PC-3 (cell line): ENCODE results near the gene AFDN. TPM values are rescaled to one million over a fixed set of nuclear protein-coding genes. Genes with fewer than 3 reads are reported as not detected.

ENCODE experiments used
- ATAC-seq: fragments of 200-7000 bp; cut with Tn5 transposase; 2 replicates; pipeline ENCODE4 v1.9.1; 2020; ENCODE audit warnings: mild to moderate bottlenecking, moderate library complexity
- BruUV-seq: library from RNA; stranded (reverse); fragments of 400-500 nt; replicated peaks from 2 replicates; lab custom pipeline; 2021; lab: Mats Ljungman, UMichigan
- CTCF ChIA-PET: fragments of 300-600 bp; sonication (Branson Sonifier 250); formaldehyde crosslinking; loops from one replicate; lab custom pipeline; 2022; ENCODE audit warnings: antibody characterized with exemption; lab: Charles Lee
- POLR2A ChIA-PET: fragments of 300-600 bp; sonication (Branson Sonifier 250); formaldehyde crosslinking; loops from one replicate; lab custom pipeline; 2022; ENCODE audit warnings: antibody characterized with exemption; ENCODE audit not compliant: unreplicated experiment; lab: Charles Lee
- DNase-seq: peaks from one replicate; pipeline ENCODE4 v3.0.0-alpha.2; 2015
- H2AFZ ChIP-seq: fragments of 300-600 bp; sonication (generic); 2 replicates; pipeline ENCODE4 v1.6.0; 2016; ENCODE audit warnings: antibody characterized with exemption, low read length
- H3F3A ChIP-seq: fragments of 300-600 bp; sonication (generic); one replicate; pipeline ENCODE4 v1.6.0; 2017; ENCODE audit warnings: antibody characterized with exemption, low read length, control low read depth, mild to moderate bottlenecking; ENCODE audit not compliant: unreplicated experiment
- H3K27ac ChIP-seq: fragments of 300-600 bp; sonication (generic); 2 replicates; pipeline ENCODE4 v1.5.1; 2016; ENCODE audit warnings: mild to moderate bottlenecking, low read length
- H3K27me3 ChIP-seq: fragments of 300-600 bp; sonication (generic); 2 replicates; pipeline ENCODE4 v1.6.1; 2016; ENCODE audit warnings: low read length, mixed read lengths
- H3K36me3 ChIP-seq: fragments of 300-600 bp; sonication (generic); 2 replicates; pipeline ENCODE4 v1.6.1; 2016; ENCODE audit warnings: low read depth, mixed run types, low read length, mixed read lengths
- H3K4me1 ChIP-seq: fragments of 300-600 bp; sonication (generic); 2 replicates; pipeline ENCODE4 v1.5.1; 2016; ENCODE audit warnings: low read length; ENCODE audit not compliant: insufficient read depth
- H3K4me2 ChIP-seq: fragments of 300-600 bp; sonication (generic); 2 replicates; pipeline ENCODE4 v1.6.0; 2016; ENCODE audit warnings: low read length
- H3K4me3 ChIP-seq: fragments of 300-600 bp; sonication (generic); 2 replicates; pipeline ENCODE4 v1.5.1; 2016; ENCODE audit warnings: mild to moderate bottlenecking, low read length, mixed read lengths
- H3K79me2 ChIP-seq: fragments of 300-600 bp; sonication (generic); 2 replicates; pipeline ENCODE4 v1.6.1; 2017; ENCODE audit warnings: low read length, mixed read lengths
- H3K9ac ChIP-seq: fragments of 300-600 bp; sonication (generic); 2 replicates; pipeline ENCODE4 v1.6.0; 2016; ENCODE audit warnings: mild to moderate bottlenecking, low read length
- H3K9me2 ChIP-seq: fragments of 300-600 bp; sonication (generic); replicated peaks from 2 replicates; pipeline ENCODE4 v1.6.1; 2016; ENCODE audit warnings: mixed run types, low read length, mixed read lengths
- H3K9me3 ChIP-seq: fragments of 300-600 bp; sonication (generic); 2 replicates; pipeline ENCODE4 v1.6.1; 2016; ENCODE audit warnings: low read length, mixed read lengths
- H4K20me1 ChIP-seq: fragments of 300-600 bp; sonication (generic); 2 replicates; pipeline ENCODE4 v1.6.1; 2016; ENCODE audit warnings: low read length, mixed read lengths
- CTCF ChIP-seq: fragments of 300-600 bp; sonication (generic); conservative IDR thresholded peaks from 2 replicates; pipeline ENCODE4 v1.5.1; 2017; ENCODE audit warnings: antibody characterized with exemption, low read depth, mild to moderate bottlenecking, low read length
- EZH2 ChIP-seq: fragments of 300-600 bp; sonication (generic); IDR thresholded peaks from one replicate; pipeline ENCODE4 v1.6.1; 2017; ENCODE audit warnings: antibody characterized with exemption, mild to moderate bottlenecking, low read length; ENCODE audit not compliant: unreplicated experiment
- EZH2phosphoT487 ChIP-seq: fragments of 300-600 bp; sonication (generic); IDR thresholded peaks from 2 replicates; pipeline ENCODE4 v1.6.1; 2018; ENCODE audit warnings: mild to moderate bottlenecking, antibody characterized with exemption, low read length, borderline replicate concordance
- intact Hi-C: fragments of 100-400 bp; cut with micrococcal nuclease; formaldehyde crosslinking; loops from 2 replicates; pipeline ENCODE4 v1.9.0; 2023
- total RNA-seq: library from RNA; depleted of rRNA; stranded (reverse); fragments of >200 nt; gene quantifications from 2 replicates; pipeline ENCODE4 v1.2.3, GENCODE V29; 2014

AFDN gene
- total RNA-seq, 1 experiment from 2014 or later = 37.1 TPM

GRCh38 chr6:167812088-167812487 lies 14.6 kb upstream of the AFDN start:
- Histone ChIP-seq H3F3A (no peaks in the 10 kb centered on the region), H3K27ac (no peak overlapping the region), H3K79me2 (no peaks in the 10 kb centered on the region), H3K4me1 (no peaks in the 10 kb centered on the region), H3K9ac (no peak overlapping the region), H2AFZ (no peak overlapping the region), H3K36me3 (no peaks in the 10 kb centered on the region), H3K27me3 (no peaks in the 10 kb centered on the region), H3K9me3 (no peaks in the 10 kb centered on the region), H3K9me2 (no peaks in the 10 kb centered on the region), H4K20me1 (no peaks in the 10 kb centered on the region), H3K4me3 (no peak overlapping the region), H3K4me2 (no peak overlapping the region)
- DNase-seq (no peak), ATAC-seq (no peak)
- TF ChIP-seq CTCF (no peak), EZH2 (no peak), EZH2phosphoT487 (no peak)
- no TSS peak for BruUV-seq
- intact Hi-C loops = no loop called here
- POLR2A ChIA-PET = no interaction called here
- CTCF ChIA-PET = no interaction called here

- CTCF ChIA-PET = no interaction called here
- no peaks in the 10 kb centered on the region for H3K9me3 ChIP-seq
- H3K4me1 ChIP-seq = no peaks in the 10 kb centered on the region
- no peaks in the 10 kb centered on the region for H3K36me3 ChIP-seq
- TF ChIP-seq EZH2phosphoT487 (no peak), EZH2 (no peak), CTCF (no peak)
- ATAC-seq (no peak), DNase-seq (no peak)
- H3F3A ChIP-seq = no peaks in the 10 kb centered on the region
- BruUV-seq = no TSS peak
- H3K4me3 ChIP-seq = no peak overlapping the region
- H3K27ac ChIP-seq = no peak overlapping the region
- H2AFZ ChIP-seq = no peak overlapping the region
- POLR2A ChIA-PET = no interaction called here
- H4K20me1 ChIP-seq = no peaks in the 10 kb centered on the region
- intact Hi-C loops = no loop called here
- no peaks in the 10 kb centered on the region for H3K9me2 ChIP-seq
- H3K27me3 ChIP-seq = no peaks in the 10 kb centered on the region
- H3K9ac ChIP-seq = no peak overlapping the region
- no peak overlapping the region for H3K4me2 ChIP-seq
- H3K79me2 ChIP-seq = no peaks in the 10 kb centered on the region
Observed at GRCh38 chr6:167815296-167815980, 11.3 kb upstream of the AFDN start.

DNA sequence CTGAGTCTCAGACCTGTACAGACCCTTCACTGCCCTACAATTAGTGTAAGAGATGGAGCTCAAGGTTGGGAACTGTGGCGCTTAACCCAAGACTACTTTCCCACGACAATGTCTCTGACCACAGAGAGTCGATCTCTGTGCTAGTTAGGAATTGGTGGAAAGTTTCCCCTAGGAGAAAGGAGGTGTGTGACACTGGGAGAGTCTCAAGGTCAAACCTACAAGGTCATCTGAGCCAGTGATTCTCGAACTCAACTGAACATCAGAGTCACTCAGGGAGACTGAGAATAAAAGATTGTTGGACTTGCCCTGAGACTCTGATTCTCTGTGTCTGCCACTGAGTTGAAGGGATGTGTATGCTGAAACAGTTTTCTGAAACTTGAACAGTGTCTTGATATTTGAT lies 9.7 kb upstream of the AFDN start:
- Histone ChIP-seq H3K4me3 (no peak overlapping the region), H3K36me3 (no peaks in the 10 kb centered on the region), H3K27me3 (no peaks in the 10 kb centered on the region), H3K9me2 (no peaks in the 10 kb centered on the region), H3K9ac (no peak overlapping the region), H3K79me2 (no peaks in the 10 kb centered on the region), H3K4me1 (no peaks in the 10 kb centered on the region), H4K20me1 (no peaks in the 10 kb centered on the region), H3K4me2 (no peak overlapping the region), H3F3A (no peaks in the 10 kb centered on the region), H2AFZ (no peak overlapping the region), H3K9me3 (no peaks in the 10 kb centered on the region), H3K27ac (no peak overlapping the region)
- BruUV-seq = no TSS peak
- no peak for TF ChIP-seq EZH2
- no peak for TF ChIP-seq EZH2phosphoT487
- TF ChIP-seq CTCF = no peak
- DNase-seq (no peak), ATAC-seq (no peak)
- ChIA-PET POLR2A (no interaction called here), CTCF (no interaction called here)
- intact Hi-C loops = no loop called here
